ENCODE results near the gene KRT4.

The KRT4 gene

GRCh38 chr12:52814710-52815155 is 817 bp upstream of the KRT4 start:
- no peak for TF ChIP-seq TARDBP (IDR thresholded peaks at IDR 0.05)
- DNase-seq (ENCODE audit: extremely low spot score): no peak
- ChIA-PET POLR2A (no interaction called here), CTCF (no interaction called here)

- POLR2A ChIA-PET: no interaction called here
- DNase-seq (ENCODE audit: extremely low spot score): no peak
- TF ChIP-seq HDGF (IDR thresholded peaks at IDR 0.05; ENCODE audit: borderline replicate concordance): no peak
- CTCF ChIA-PET: interaction anchor here (1.0 to 1.2 kb wide), 3 partner anchors 11 to 66 kb away, joined by 3 read pairs; no protein-coding TSS in a partner anchor
These were observed 605 bp downstream of the KRT4 start for GRCh38 chr12:52813203-52813819.

GRCh38 chr12:52812749-52813148 is 1.2 kb downstream of the KRT4 start:
- CTCF ChIA-PET: interaction anchor here (1.0 to 1.2 kb wide), 2 partner anchors 11 to 67 kb away, joined by 3 read pairs; no protein-coding TSS in a partner anchor
- TF ChIP-seq SP1 (IDR thresholded peaks at IDR 0.05) (no peak), FOXM1 (IDR thresholded peaks at IDR 0.05; ENCODE audit: borderline replicate concordance) (no peak), PKNOX1 (IDR thresholded peaks at IDR 0.05) (no peak), CTBP1 (IDR thresholded peaks at IDR 0.05; ENCODE audit: borderline replicate concordance) (no peak), BHLHE40 (IDR thresholded peaks at IDR 0.05; ENCODE audit: borderline replicate concordance) (no peak), ARNT (IDR thresholded peaks at IDR 0.05) (no peak), FOXA1 (IDR thresholded peaks at IDR 0.05) (no peak), TARDBP (IDR thresholded peaks at IDR 0.05) (no peak), SUZ12 (IDR thresholded peaks at IDR 0.05) (no peak), LEF1 (IDR thresholded peaks at IDR 0.05; ENCODE audit: borderline replicate concordance) (no peak), HDGF (IDR thresholded peaks at IDR 0.05; ENCODE audit: borderline replicate concordance) (no peak), ZNF384 (IDR thresholded peaks at IDR 0.05) (no peak), FOXK2 (IDR thresholded peaks at IDR 0.05) (no peak), L3MBTL2 (conservative IDR thresholded peaks at IDR 0.05) (no peak), NFRKB (IDR thresholded peaks at IDR 0.05) (no peak), ELF4 (IDR thresholded peaks at IDR 0.05) (no peak)
- POLR2A ChIA-PET: no interaction called here

GRCh38 chr12:52812073-52812400 is 1.9 kb downstream of the KRT4 start:
- CTCF ChIA-PET: interaction anchor here (1.2 kb wide), 1 partner anchor 68 kb away, joined by 3 read pairs; no protein-coding TSS in a partner anchor

More at GRCh38 chr12:52812749-52813148, 1.2 kb downstream of the KRT4 start:
- no peak for DNase-seq (ENCODE audit: extremely low spot score)

GRCh38 chr12:52811191-52812072 is 2.5 kb downstream of the KRT4 start:
- DNase-seq (ENCODE audit: extremely low spot score): no peak
- ChIA-PET POLR2A (no interaction called here), CTCF (interaction anchor here (0.6 kb wide), 1 partner anchor 18 kb away, joined by 3 read pairs; no protein-coding TSS in a partner anchor)
- no peak for TF ChIP-seq LEF1 (IDR thresholded peaks at IDR 0.05; ENCODE audit: borderline replicate concordance)
- TF ChIP-seq ELF4 (IDR thresholded peaks at IDR 0.05): no peak
- no peak for TF ChIP-seq PKNOX1 (IDR thresholded peaks at IDR 0.05)
- TF ChIP-seq FOXK2 (IDR thresholded peaks at IDR 0.05): no peak
- no peak for TF ChIP-seq CTBP1 (IDR thresholded peaks at IDR 0.05; ENCODE audit: borderline replicate concordance)
- no peak for TF ChIP-seq BHLHE40 (IDR thresholded peaks at IDR 0.05; ENCODE audit: borderline replicate concordance)

More at GRCh38 chr12:52812073-52812400, 1.9 kb downstream of the KRT4 start:
- no peak for DNase-seq (ENCODE audit: extremely low spot score)
- POLR2A ChIA-PET: no interaction called here
- TF ChIP-seq TARDBP (IDR thresholded peaks at IDR 0.05) (no peak), ARNT (IDR thresholded peaks at IDR 0.05) (no peak), ELF4 (IDR thresholded peaks at IDR 0.05) (no peak), BHLHE40 (IDR thresholded peaks at IDR 0.05; ENCODE audit: borderline replicate concordance) (no peak), FOXK2 (IDR thresholded peaks at IDR 0.05) (no peak), NFRKB (IDR thresholded peaks at IDR 0.05) (no peak), SUZ12 (IDR thresholded peaks at IDR 0.05) (no peak), L3MBTL2 (conservative IDR thresholded peaks at IDR 0.05) (no peak), FOXM1 (IDR thresholded peaks at IDR 0.05; ENCODE audit: borderline replicate concordance) (no peak), ZNF384 (IDR thresholded peaks at IDR 0.05) (no peak), HDGF (IDR thresholded peaks at IDR 0.05; ENCODE audit: borderline replicate concordance) (no peak), SP1 (IDR thresholded peaks at IDR 0.05) (no peak), PKNOX1 (IDR thresholded peaks at IDR 0.05) (no peak)

DNA sequence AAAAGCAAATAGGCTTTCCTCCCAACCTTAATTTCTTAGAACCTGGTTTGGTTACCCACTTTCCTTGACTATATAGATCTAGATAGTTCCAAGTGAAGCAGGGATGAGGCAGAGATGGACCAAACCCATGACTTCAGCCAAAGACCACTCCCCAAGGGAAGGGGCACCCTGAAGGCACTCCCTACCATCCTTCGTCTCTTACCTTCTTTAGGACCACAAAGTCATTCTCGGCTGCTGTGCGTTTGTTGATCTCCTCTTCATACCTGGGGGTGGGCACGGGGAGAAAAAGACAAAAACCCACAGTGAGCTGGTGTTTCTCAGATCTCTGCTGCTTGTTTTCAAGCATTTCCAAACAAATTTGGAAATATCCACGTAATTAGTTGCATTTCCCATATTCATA is 3.4 kb downstream of the KRT4 start:
- no peak for DNase-seq (ENCODE audit: extremely low spot score)
- ChIA-PET POLR2A (no interaction called here), CTCF (interaction anchor here (0.6 kb wide), 1 partner anchor 19 kb away, joined by 3 read pairs; no protein-coding TSS in a partner anchor)
- TF ChIP-seq ZNF384 (IDR thresholded peaks at IDR 0.05) (no peak), ARNT (IDR thresholded peaks at IDR 0.05) (no peak), BHLHE40 (IDR thresholded peaks at IDR 0.05; ENCODE audit: borderline replicate concordance) (no peak), FOXK2 (IDR thresholded peaks at IDR 0.05) (no peak), PKNOX1 (IDR thresholded peaks at IDR 0.05) (no peak), LEF1 (IDR thresholded peaks at IDR 0.05; ENCODE audit: borderline replicate concordance) (no peak), CTBP1 (IDR thresholded peaks at IDR 0.05; ENCODE audit: borderline replicate concordance) (no peak), TARDBP (IDR thresholded peaks at IDR 0.05) (no peak), L3MBTL2 (conservative IDR thresholded peaks at IDR 0.05) (no peak)

All from HEK293T (cell line).